Thymus (tissue), 11 donors: ENCODE measurements around the gene LMO7. TPM values are rescaled to one million over a fixed set of nuclear protein-coding genes. Genes with fewer than 3 reads are reported as not detected.
A peak's percentile ranks its signal among the peaks of the same experiment; 100 is the strongest.

Source experiments
- DNase-seq, 9 donors: peaks; one replicate each; pipeline ENCODE4 v3.0.0-alpha.2; 2013; ENCODE audit warnings: low spot score in 9 of 9, low read depth in 6 of 9, missing footprints in 1 of 9
- H3K27ac ChIP-seq, 2 donors: one replicate each; pipeline ENCODE4 v1.5.1; 2013; ENCODE audit warnings: control low read depth in 1 of 2, low read depth in 1 of 2, low read length in 1 of 2, mild to moderate bottlenecking in 1 of 2, moderate library complexity in 1 of 2
- H3K27me3 ChIP-seq, 2 donors: one replicate each; pipeline ENCODE4 v1.5.1; 2013; ENCODE audit warnings: low read length in 1 of 2; ENCODE audit not compliant: control insufficient read depth in 2 of 2, insufficient read depth in 1 of 2
- H3K36me3 ChIP-seq, 2 donors: one replicate each; pipeline ENCODE4 v1.5.1; 2013; ENCODE audit warnings: low read length in 1 of 2, mild to moderate bottlenecking in 1 of 2, moderate library complexity in 1 of 2; ENCODE audit not compliant: control insufficient read depth in 2 of 2, insufficient read depth in 2 of 2
- H3K4me1 ChIP-seq, 2 donors: one replicate each; pipeline ENCODE4 v1.5.1; 2013; ENCODE audit warnings: low read length in 2 of 2; ENCODE audit not compliant: control insufficient read depth in 2 of 2, insufficient read depth in 2 of 2
- H3K4me3 ChIP-seq, 2 donors: one replicate each; pipeline ENCODE4 v1.5.1; 2013; ENCODE audit warnings: low read length in 2 of 2, control low read depth in 1 of 2, mild to moderate bottlenecking in 1 of 2
- H3K9me3 ChIP-seq, 2 donors: one replicate each; pipeline ENCODE4 v1.5.1; 2013; ENCODE audit warnings: low read length in 1 of 2, mild to moderate bottlenecking in 1 of 2; ENCODE audit not compliant: control insufficient read depth in 2 of 2, insufficient read depth in 1 of 2
- WGBS: extraction: QIAGEN DNeasy Blood & Tissue Kit; methylation state at CpG from one replicate; pipeline ENCODE4 v1.1.7; 2013; 5-methylcytosine and 5-hydroxymethylcytosine counted together
- polyA plus RNA-seq: library from polyadenylated mRNA; stranded (reverse); fragments of 200-250 nt; gene quantifications from one replicate; pipeline ENCODE4 v1.2.3, GENCODE V29; 2013
- total RNA-seq: library from RNA; stranded (reverse); fragments of 120-200 nt; gene quantifications from one replicate; pipeline ENCODE4 v1.2.4, GENCODE V29; 2013
- donor health status: healthy.

LMO7 gene
- total and polyA plus RNA-seq, 2 donors, result 50.8 to 59.7 TPM

DNA sequence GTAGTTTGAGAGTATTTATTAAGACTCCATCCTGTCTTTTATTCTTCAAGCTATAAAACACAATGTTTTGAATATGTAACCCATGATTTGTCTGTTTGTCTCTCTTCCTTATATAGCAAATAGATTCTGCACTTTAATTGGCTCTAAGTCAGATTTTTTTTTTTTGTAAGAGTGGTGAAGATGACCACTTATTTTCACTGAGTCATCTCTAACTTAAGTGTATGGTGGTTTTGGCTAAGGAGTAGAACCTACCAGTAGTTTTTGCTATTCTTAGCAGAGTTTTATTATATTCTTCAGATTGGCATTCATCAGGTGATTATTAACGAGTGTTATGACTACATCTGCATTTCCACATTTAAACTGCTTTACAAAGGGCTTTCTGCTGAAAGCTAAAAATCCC, 194.7 kb downstream of the LMO7 start:
- H3K4me3 ChIP-seq, result no peak overlapping the region
- 46% methylated on average over 1 of the region's 1 CpG for WGBS
- no peak overlapping the region for H3K27ac ChIP-seq
- H3K9me3 ChIP-seq, result peaks cover 0 to 1% of the 10 kb centered on the region in 2 donors
- peaks cover 8 to 17% of the 10 kb centered on the region in 2 donors for H3K36me3 ChIP-seq
- DNase-seq, result no peak
- peaks cover 3 to 12% of the 10 kb centered on the region in 2 donors for H3K4me1 ChIP-seq
- H3K27me3 ChIP-seq, result no peaks in the 10 kb centered on the region

DNA sequence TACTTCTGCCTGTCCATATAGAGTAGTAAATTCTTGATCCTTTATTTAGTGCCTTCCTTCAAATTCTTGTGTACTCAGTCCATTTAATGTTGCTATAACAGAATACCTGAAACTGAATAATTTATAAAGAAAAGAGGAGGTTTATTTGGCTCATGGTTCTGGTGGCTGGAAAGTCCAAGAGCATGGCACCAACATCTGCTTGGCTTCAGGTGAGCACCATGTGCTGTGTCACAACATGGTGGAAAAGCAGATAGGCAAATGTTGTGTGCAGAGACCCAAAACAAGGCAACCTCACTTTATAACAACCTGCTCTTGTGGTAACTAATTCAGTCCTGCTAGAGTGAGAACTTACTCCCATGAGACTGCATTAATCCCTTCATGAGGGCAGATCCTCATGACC, 195.3 kb downstream of the LMO7 start:
- peaks cover 0 to 1% of the 10 kb centered on the region in 2 donors for H3K9me3 ChIP-seq
- H3K4me3 ChIP-seq, result no peak overlapping the region
- DNase-seq, result no peak
- H3K4me1 ChIP-seq, result peaks cover 3 to 6% of the 10 kb centered on the region in 2 donors
- H3K27ac ChIP-seq, result no peak overlapping the region
- peaks cover 8 to 13% of the 10 kb centered on the region in 2 donors for H3K36me3 ChIP-seq
- no peaks in the 10 kb centered on the region for H3K27me3 ChIP-seq

DNA sequence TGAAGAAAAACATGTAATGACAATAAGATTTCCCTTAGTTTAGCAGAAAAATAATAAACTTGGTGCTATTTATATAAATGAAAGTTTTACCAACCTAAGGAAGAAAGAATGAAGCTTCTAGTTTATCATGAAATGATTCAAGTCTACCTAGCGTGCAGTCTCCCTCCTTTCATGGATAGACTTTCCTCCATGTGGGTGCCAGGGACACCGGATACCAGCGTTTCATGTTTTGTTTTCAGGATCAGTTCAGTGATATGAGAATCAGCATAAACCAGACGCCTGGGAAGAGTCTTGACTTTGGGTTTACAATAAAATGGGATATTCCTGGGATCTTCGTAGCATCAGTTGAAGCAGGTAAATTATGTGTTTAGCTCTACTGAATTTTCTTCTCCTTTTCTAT, 196.7 kb downstream of the LMO7 start:
- DNase-seq, result no peak
- WGBS, result 95% methylated on average over 5 of the region's 5 CpGs
- Histone ChIP-seq H3K27me3 (no peaks in the 10 kb centered on the region), H3K4me1 (peaks cover 3 to 4% of the 10 kb centered on the region in 2 donors), H3K9me3 (peaks cover 0 to 1% of the 10 kb centered on the region in 2 donors), H3K4me3 (no peak overlapping the region), H3K27ac (no peak overlapping the region), H3K36me3 (peaks cover 7 to 9% of the 10 kb centered on the region in 2 donors)

DNA sequence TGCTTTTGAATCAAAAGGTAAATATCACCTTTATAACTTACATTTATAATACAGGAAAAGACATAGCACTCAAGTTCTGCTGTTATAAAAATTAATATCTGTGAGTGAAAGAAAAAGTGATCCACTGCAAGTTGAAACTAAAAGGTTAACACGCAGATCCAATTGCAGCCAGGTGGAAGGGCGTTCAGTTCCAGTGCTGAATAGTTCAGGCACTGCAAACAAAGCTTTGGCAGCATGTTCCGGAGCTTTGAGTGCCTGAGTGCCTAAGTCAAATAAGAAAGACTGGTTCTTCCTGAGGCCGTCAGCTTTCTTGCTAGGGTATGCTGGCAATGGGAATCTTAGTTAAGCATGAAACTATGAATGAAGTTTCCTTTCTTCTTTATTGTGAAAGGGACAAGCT, 200.3 kb downstream of the LMO7 start:
- Histone ChIP-seq H3K27me3 (no peaks in the 10 kb centered on the region), H3K4me1 (peaks cover 15 to 17% of the 10 kb centered on the region in 2 donors), H3K4me3 (no peak overlapping the region), H3K9me3 (peaks cover under 1% of the 10 kb centered on the region in 2 donors), H3K36me3 (peaks cover 7 to 15% of the 10 kb centered on the region in 2 donors), H3K27ac (no peak overlapping the region)
- DNase-seq, result no peak
- 93% methylated on average over 4 of the region's 4 CpGs for WGBS

DNA sequence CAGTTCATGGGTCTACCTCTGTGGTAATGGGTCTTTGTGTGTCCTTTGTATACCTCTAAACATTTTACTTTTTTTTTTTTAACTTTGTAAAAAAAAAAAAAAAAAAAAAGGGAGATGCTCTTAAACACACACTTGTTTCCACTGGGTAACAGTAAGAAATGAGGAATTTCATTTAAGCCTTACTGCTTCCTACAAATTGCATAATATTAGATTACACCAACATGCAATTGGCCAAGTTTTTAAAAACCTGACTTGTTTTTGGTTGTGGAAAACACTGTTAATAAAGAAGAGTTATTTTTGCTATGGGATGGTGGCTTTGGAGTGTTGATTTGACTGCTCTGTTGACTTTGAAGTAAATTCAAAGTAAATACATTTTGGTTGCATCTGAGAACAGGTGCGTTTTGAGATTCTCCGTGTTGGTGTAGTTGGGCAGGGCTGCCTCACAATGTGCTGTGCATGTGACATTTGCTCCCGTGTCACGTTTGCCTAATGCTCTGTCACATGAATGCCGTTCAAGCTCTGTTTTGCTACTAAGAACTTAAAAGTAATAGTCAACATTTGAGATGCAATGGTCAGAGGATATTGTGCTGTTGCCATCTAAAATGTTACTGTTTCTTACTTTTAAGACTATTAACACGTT, 202.4 kb downstream of the LMO7 start:
- WGBS, result 27% methylated on average over 6 of the region's 6 CpGs
- peak; percentile 60 to 92 (median 78) for DNase-seq
- peak overlapping the region; percentile 82 to 96 for H3K27ac ChIP-seq
- H3K36me3 ChIP-seq, result peaks cover 17 to 22% of the 10 kb centered on the region in 2 donors
- peaks cover 26 to 30% of the 10 kb centered on the region in 2 donors for H3K4me1 ChIP-seq
- peaks cover 3 to 10% of the 10 kb centered on the region in 2 donors for H3K9me3 ChIP-seq
- H3K27me3 ChIP-seq, result no peaks in the 10 kb centered on the region
- H3K4me3 ChIP-seq, result no peak overlapping the region

DNA sequence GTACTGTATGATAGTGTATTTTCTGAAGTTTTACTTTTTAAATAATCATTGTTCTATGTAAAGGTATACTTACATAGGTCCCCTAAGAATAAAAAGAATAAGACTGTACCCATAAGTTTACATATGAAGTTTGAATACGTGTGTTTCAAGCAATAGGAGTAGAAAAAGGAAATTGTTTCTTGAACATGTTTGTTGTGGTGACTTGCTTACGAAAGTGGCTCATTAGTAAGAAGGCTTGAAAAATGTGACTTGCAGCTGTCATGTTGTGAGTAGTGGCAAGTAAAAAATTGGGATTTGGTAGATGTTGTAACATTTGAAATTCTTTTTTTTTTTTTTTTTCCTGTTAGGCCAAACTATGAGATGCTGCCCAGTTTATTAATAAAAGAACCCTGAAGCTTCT, 203.3 kb downstream of the LMO7 start:
- 14% methylated on average over 2 of the region's 2 CpGs for WGBS
- H3K36me3 ChIP-seq, result peaks cover 17 to 23% of the 10 kb centered on the region in 2 donors
- H3K4me1 ChIP-seq, result peaks cover 26 to 30% of the 10 kb centered on the region in 2 donors
- H3K27ac ChIP-seq, result peak overlapping the region; percentile 61 to 96
- peak in 7 of 9 donors; percentile 44 to 84 (median 61) for DNase-seq
- H3K27me3 ChIP-seq, result no peaks in the 10 kb centered on the region
- no peak overlapping the region for H3K4me3 ChIP-seq
- H3K9me3 ChIP-seq, result peaks cover 3 to 10% of the 10 kb centered on the region in 2 donors

DNA sequence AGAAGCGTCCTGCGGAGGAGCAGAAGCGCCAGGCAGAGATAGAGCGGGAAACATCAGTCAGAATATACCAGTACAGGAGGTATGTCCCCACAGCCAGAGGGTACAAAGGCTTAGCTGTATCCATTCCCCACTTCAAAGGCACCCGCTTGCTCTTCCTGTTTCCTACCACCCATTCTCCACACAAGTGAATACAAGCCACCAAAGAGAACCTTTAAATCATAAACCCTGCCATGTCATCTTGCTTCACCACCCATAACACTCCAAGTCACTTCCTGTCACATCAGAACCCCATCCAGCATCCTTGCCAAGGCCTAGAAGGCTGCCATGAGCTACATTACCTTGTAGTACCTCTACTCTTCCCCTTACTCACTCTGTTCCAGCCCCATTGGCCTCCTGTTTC, 205.8 kb downstream of the LMO7 start:
- H3K36me3 ChIP-seq, result peaks cover 14 to 23% of the 10 kb centered on the region in 2 donors
- DNase-seq, result peak in 5 of 9 donors; percentile 33 to 77 (median 61)
- WGBS, result 81% methylated on average over 5 of the region's 5 CpGs
- peaks cover 29 to 34% of the 10 kb centered on the region in 2 donors for H3K4me1 ChIP-seq
- peaks cover 3 to 10% of the 10 kb centered on the region in 2 donors for H3K9me3 ChIP-seq
- H3K27ac ChIP-seq, result peak overlapping the region; percentile 67 to 80
- no peaks in the 10 kb centered on the region for H3K27me3 ChIP-seq
- no peak overlapping the region for H3K4me3 ChIP-seq

DNA sequence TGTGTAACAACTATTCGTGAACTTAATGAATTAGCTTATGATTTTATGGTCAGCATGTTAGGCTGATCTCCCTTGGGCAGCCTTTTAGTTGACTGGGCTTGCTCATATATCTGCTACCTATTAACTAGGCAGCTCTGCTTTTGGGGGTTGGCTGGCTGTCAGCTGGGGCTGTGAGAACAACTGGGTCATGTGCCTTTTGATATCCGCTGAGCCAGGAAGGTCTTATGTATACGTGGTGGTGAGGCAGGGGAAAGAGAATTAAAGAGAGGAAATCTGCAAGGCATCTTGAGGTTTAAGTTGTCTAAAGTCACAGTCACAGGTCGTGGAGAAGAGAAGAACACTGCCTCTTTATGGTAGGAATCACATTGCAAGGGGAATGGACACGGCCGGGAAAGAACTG, 206.9 kb downstream of the LMO7 start:
- 64% methylated on average over 6 of the region's 6 CpGs for WGBS
- Histone ChIP-seq H3K36me3 (peaks cover 14 to 23% of the 10 kb centered on the region in 2 donors), H3K4me1 (peaks cover 28 to 32% of the 10 kb centered on the region in 2 donors), H3K27ac (peak overlapping the region in 1 of 2 donors; percentile 67), H3K27me3 (no peaks in the 10 kb centered on the region), H3K4me3 (no peak overlapping the region), H3K9me3 (peaks cover 3 to 10% of the 10 kb centered on the region in 2 donors)
- DNase-seq, result peak in 4 of 9 donors; percentile 55 to 79 (median 61)

DNA sequence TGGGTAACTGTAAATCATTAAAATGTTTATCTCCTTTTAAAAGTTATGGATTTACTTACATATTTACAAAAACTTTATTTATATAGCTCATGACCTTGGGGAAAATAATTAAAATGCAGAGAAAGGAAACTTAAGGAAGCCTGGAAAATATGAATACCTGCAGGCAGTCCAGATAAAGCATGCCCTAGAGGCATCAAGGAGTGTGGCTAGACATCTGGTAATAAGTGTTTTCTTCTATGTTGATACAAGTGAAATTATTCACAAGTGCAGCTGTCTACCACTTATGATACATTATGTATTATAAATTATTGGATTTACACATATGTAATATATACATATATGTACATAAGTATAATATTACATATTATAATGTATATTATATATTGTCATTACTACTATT, 207.9 kb downstream of the LMO7 start:
- Histone ChIP-seq H3K36me3 (peaks cover 16 to 24% of the 10 kb centered on the region in 2 donors), H3K27me3 (no peaks in the 10 kb centered on the region), H3K4me1 (peaks cover 26 to 27% of the 10 kb centered on the region in 2 donors), H3K4me3 (no peak overlapping the region), H3K27ac (peak overlapping the region in 1 of 2 donors; percentile 67), H3K9me3 (peaks cover 3 to 10% of the 10 kb centered on the region in 2 donors)
- no peak for DNase-seq
